Measurements from ENCODE around the gene HEBP2.
"Not testable (repeated sequence)": the region's sequence is repeated elsewhere in the genome, so short reads cannot be mapped to it uniquely, and the experiment has no call there.

Gene HEBP2

DNA sequence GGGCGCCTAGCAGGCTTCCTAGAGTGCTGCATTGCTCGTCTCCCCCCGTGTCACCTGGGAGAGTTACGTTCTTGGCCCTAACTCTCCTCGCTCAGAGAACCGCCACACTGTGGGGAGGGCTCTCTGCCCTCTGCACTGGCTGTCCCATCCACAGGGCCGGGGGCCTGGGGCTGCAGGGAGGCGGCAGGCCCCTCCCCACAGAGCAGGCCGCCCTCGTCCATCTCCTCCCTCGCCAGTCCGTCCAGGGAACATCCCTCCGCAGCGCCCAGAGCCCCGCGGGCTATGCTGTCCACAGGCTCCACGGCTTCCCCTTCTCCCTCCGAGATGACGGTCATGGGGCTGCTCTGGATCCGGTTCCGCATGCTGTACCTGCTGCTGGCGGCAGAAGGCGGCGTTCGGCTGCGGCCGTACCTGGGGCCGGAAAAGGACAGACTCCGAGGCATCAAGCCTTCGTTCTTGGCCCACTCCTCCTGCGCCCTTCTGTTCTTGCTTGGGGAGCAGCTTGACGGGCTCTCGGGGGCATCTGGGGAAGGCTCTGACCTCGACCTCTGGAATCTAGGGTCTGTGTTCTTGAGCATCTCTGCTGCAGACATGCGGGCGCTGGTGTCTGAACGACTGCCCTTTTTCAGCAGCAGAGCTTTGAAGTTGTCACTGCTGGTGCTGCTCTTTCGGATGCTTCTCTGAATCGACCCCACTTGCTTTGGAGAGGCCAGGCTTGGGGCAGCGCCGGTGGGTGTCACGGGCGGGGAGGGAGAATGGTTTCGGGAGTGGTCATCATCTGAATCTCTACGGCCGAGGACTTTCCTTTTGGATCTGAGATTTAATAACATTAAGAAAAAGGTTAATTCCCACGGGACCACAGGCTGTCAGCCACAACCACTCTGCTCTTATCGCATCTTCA lies 20.2 kb downstream of the HEBP2 start:
- DNase-seq, result no peak

DNA sequence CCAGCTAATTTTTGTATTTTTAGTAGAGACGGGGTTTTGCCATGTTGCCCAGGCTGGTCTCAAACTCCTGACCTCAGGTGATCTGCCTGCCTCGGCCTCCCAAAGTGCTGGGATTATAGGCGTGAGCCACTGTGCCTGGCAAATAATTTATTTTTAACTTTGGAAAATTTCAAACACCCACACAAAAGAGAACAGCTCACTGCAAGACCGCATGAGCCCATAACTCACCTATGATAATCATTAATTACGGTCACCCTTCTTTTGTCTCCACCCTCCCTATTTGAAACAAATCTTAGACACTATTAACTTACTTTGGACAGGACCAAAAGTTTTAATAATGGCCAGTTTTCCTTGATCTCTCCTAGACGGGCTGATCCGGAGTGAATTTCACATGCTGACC lies 21.2 kb downstream of the HEBP2 start:
- not testable (repeated sequence) for DNase-seq

DNA sequence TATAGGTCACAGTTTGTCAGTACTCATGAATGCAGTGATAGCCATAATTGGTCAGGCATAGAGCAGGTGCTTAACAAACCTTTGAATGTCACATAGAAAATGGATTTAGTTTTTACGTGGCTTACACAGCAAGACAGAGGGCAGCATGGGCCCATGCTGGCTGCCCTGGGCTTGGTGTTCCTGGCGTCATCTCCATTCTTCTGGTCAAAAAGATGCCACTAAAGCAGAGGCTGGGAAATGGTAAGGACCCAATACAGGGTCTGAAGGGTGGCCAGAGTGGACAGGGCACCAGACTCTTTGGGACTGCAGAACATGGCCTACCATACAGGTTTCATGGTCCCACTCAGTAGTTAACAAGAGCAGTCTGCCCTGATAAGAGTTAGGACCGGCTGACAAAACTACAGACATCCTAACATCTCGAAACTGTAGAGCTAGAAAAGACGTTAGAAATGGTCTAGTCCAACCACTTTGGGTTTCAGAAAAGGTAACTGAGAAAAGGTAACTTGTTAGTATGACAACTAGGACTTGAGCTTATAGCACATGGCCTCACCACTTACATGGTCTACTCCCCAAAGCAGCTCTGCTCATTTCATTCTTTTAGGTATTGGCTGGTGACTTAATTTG lies 22.6 kb downstream of the HEBP2 start:
- DNase-seq, result no peak

DNA sequence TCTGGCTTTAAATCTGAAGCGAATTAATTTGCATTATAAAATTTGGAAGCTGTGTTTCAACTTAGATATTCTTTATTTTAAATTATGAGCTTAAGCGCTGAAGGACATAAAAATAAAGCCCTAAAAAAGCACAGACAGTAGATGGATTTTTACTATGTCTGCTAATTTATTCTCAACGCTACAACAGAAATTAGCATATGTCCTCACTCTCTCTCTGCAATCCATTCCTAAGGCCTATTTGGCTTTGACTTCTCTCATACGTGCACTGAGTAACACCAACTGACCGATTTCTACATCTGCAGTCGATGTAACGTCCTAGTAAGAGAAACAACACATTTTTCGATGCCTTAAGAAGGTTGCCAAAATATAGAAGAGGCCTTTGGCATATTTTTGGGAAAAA lies 23.7 kb downstream of the HEBP2 start:
- no peak for DNase-seq

DNA sequence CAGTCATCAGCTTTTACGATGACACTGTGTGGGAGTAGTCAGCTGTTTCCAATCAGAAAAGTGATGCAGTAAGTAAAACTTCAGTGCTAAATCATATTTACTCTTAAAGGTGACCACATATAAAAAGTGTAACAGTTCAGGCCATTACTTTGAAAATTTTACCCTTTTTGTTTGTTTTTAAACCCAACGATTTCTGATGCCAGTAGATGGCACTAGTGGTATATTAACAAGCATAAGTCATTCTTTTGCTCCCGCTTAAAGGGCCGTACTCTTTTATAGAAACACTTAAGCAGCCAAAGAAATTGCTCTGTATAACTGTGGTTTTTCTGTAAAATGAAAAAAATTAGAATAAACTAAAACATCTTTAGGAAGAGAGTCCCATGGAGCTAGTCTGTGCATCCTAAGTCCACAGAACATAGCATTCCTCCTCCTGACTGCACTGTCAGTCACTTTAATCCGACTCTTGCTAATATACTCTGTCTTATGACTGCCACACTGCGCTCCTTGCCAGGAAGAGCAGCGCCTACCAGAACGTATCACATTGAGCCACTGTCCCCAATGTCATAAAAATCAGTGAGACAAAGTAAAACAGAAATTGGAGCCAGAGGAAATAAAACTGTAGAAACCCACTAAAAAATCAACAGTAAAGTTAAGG lies 25.0 kb downstream of the HEBP2 start:
- no peak for DNase-seq

DNA sequence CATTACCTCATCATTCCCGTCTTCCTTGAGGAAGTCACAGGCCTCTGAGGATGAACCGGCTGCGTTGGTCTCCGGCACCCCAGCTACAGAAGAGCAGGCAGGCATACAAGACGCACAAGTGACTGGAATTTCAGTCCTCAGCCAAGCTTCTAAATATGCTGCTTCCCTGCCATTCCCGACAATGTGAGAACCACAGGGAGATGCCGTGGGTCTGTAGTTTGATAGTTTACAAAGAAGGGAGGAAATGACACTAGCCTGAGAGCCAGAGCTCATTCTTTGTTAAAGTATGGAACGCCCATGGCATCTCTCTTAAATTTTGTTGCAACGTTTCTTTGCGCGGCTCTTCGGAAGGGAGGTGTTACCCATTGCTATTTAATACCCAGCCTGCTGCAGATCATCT lies 25.7 kb downstream of the HEBP2 start:
- no peak for DNase-seq

DNA sequence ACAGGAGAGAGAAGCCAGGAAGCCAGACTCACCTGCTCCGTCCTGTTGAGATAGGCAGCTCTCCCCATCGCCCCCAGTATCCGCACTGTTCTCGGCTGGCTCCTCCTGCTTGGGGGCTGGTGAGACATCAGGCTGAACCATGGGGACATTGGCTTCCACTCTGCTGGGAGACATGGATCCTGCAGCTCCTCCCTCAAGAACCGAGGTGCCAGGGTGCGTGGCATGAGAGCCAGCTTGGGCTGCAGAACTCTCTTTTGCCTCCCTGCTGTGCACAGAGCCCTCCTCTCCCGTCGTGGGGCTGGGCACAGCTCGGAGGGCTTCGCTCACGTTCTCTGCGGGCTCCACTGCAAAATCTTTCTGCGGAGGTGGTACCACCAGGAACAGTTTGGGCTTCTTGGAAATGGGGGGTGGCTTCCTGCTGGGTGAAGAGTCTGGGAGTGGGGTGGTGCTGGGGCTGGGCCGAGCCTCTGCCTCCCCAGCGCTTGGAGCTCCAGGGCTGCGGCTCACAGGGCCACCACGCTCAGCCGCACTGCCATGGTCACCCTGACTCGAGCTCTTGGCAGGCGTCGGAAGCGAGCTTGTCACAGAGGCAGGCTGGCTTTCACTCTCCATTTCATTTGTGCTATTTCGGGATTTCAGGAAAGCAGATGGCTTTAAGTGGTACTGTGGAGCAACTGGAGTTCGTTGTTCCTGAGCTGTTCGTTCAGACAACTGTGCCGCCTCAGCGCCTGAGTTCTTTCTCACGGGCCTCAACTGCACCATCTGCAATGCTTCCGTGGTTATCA lies 26.5 kb downstream of the HEBP2 start:
- DNase-seq, result no peak

DNA sequence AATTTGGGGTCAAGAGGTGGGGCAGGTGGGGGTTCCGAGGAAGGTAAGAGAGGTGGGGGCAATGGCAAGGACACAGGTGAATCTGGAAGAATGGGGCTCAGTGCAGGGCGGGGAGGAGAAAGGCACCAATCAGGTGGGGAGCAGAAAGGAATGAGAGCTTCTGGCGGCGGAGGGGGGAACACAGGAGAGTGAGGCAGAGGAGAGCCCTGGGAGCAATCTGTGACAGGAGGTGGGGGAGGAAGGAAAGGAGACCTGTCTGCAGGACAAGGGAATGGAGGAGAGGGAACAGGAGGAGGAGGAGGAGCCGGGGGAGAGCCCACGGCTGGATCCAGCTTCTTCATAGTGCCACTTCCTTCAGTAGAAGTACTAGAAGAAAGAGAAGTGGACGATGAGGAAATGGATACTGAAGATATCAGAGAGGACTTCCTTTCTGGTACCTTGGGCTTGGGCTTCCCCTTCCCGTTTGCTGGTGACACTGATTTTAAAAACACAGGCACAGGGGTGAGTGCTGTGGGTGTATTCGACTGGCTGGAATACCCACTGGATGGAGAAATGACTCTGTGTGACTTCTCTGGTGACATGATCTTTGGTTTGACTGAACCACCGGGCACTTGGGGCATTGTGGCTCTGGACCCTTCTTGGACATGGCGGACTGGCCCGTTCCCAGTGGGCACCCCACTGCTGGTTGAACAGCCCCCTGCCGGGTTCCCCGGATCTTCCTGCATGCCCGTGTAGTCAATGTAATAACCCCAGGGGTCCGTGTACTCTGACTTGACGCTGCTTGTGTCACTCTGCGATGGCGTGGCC lies 27.4 kb downstream of the HEBP2 start:
- peak; percentile 25 for DNase-seq

DNA sequence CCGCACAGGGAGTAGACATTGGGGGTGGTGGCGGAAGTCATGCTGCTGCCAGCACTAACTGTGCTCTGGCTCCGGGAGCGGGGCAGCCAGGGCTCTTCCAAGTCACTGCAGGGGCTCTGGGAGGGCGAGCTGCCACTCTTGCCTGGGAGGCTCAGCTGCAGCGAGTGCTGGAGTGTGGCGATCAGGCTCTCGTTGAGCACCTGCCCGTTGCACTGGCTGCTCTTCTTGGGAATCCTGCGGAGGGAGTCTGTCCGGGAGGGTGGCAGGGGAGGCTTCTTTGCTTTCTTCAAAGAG lies 28.0 kb downstream of the HEBP2 start:
- no peak for DNase-seq

DNA sequence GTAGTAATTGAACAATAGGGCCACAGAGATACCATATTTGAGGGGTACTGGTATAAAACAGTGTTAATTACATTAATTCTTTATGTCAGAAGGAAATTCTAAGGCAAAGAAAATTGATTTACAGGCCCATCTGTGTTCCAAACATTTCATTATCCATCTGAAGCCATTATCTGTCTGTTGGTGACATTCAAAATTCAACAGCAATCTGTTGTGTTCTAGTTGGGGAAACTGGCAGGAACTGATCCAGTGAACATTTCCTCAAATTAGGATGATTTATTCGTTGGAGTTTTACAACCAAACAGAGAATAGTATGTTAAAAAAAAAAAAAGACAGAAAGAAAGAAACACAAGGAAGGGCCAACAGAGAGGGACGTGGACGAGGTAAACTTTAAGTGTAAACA lies 30.1 kb downstream of the HEBP2 start:
- no peak for DNase-seq

DNA sequence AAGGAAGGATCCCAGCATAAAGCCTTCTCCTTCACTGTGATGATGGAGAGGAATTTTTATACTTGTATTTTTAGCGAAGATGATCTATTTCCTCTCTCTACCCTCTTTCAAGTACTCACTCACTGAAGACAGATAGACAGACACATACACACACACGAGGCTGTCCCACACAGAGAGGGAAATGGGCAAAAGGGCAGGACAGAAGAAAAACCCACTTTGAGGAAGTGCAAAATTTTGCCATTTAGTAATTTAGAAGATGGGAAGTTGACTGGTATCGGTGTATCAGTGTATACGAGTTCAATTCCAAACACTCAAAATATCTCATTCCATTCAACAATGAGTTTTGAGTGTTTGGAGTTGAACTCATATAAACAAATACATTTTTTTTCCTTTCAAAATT lies 30.9 kb downstream of the HEBP2 start:
- no peak for DNase-seq

DNA sequence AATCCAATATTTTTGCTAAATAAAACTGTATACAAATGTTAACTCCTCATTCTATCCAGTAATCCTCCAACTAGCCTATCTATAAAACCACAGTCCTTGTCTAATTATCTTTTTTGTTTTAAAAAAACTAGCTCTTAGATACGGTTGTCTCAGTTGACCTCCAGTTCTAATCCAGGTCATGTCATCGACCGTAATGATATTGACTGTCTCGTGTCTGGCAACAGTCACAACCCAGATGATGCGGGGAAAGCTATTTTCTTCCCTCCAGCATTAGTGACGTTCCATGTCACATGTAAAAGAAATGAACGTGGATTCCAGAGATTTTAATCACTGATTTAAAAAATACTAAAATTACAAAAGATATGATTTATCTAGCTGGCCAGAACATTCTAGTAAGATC lies 35.5 kb downstream of the HEBP2 start:
- no peak for DNase-seq

DNA sequence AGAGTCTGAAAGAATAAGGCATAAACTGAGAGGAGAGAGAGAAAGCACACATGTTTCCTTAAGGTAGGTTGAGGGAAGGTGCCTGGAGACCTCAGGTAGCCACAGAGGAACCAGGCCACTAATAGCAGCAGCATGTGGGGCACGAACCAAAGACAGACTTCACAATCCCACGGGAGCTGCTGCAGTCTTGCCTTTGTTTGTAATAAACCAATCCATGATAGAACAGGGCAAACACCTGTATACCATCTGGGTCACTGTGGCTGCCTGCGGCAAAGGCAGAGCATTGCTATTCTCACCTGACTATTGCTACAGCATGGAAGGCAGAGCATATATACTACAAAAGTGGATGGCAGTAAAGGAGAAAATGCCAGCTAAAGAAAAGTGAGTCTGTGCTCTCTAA lies 36.3 kb downstream of the HEBP2 start:
- DNase-seq, result no peak

DNA sequence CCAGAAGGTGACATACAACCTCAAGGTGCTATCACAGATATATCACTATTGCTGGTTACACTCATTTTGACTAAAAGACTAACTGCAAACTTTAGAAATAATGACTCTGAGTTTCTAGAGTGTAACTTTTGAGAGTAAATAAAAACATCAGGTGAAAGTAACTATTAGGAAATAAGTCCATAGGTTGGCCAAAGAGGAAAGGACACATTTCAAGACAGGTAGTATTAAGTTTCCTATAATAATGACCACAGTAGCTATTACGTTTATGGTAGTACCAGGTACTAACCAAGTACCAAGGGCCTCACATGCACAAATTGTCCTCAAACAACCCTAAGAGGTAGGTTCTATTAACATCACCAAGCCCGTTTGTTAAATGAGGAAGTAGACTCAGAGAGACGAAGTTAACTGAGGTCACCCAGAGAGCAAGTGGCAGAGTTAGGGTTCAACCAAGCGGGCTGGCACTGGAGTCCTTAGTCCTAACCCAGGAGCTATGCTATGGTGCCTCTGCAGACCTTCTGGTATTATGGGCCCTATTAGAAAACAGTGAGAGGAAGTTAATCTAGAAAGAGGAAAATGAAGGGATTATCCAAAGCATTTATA lies 36.8 kb downstream of the HEBP2 start:
- no peak for DNase-seq

DNA sequence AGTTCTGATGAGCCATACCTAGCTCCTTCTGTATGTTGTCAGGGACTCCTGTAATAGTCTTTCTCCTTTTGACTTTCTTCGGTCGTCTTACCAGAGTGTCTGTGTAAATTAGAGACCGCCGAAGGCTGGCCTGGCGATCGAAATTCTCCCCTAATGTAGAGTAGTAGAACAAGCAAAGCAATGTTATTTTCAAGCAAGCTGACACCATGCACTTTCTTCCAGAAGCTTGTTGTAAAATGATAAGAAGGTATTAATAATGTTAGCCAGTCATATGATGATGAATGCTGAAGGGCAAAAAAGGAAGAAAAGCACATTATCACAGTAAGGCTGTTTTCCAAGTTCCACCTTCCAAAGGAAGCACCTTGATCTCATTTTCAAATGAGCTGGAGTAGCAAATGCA lies 37.9 kb downstream of the HEBP2 start:
- DNase-seq, result no peak

DNA sequence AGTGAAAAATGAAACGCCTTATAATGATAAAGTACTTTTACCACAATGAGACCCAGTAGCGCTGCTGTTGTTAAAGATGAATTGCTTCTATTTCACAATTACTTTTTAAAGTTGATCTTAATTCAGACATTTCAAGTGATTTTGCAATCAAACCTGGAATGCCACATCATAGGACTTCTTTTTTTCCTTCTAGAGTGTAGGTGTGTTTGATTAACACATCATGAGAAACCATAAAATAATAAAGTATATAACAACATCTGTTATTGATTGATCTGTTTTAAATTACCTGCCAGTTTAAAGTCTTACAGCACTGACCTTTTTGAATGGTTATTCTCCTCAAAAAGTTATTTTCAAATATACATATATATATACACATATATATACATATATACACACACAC lies 38.6 kb downstream of the HEBP2 start:
- no peak for DNase-seq

DNA sequence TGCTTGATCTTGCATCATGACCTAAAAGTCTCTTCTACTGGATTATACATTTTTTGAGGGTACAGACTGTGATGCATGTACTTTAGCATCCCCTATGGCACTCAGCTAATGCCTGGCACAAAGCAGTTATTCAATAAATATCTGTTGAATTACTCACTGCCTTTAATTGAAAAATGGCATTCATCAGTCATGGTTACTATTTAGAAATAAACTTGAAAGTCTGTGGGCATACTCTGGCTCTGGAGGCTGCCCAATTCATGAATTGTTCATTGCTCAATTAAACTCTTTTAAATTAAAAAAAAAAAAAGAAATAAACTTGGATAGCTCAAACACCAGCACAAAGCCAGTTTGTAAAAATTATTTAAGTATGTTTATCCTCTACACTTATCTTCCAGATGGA lies 40.0 kb downstream of the HEBP2 start:
- no peak for DNase-seq

DNA sequence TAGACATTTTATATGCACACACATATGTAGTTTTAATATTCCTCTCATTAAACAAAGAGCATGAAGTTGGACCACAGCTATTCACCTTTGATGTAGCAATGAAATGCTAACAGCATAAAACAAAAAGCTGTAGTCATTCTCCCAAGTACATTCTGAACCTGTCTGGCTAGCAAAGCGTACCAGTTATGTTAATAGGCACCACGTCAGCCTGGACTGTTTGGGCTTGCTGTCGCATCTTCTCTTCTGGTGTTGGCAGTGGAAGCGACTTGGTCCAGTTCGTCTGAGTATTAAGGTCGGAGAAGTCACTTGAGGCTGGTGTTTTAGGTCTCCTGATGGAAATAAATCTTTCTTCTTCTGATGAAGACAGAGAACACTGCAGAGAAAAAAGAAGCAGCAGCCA lies 42.8 kb downstream of the HEBP2 start:
- DNase-seq, result no peak

DNA sequence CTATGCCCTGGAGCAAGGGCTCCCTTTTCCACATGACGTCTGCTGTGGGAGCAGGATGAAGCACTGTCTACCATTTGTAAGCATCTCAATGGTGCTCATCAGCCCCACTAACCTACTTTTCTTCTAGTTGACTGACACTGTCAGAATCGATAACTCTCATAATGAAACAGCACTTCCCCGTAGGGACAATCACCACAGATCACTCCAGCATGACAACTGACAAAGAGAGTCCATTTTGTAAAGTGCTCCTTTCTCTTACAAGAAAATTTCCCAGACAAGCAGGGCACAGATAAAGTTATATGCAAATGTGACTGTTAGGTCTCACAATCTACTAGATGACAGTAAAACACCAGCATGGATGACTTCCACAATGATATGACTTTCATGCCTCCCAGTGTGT lies 46.4 kb downstream of the HEBP2 start:
- DNase-seq, result no peak

DNA sequence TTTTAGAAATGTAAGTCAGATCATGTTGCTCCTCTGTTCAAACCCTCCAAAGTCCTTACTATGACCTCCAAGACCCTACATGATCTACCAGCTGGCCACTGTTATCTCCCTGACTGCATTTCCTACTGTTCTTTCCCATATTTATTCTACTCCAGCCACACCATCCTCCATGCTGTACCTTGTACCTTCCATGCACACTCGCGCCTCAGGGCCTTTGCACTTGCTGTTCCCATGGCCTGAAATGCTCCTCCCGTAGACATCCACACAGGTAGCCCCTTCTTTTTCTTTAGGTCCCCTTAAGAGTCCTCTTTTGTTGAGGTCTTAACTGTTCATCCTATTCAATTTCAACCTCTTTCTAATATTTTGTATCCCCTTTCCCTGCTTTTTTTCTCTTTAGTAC lies 47.0 kb downstream of the HEBP2 start:
- no peak for DNase-seq

DNA sequence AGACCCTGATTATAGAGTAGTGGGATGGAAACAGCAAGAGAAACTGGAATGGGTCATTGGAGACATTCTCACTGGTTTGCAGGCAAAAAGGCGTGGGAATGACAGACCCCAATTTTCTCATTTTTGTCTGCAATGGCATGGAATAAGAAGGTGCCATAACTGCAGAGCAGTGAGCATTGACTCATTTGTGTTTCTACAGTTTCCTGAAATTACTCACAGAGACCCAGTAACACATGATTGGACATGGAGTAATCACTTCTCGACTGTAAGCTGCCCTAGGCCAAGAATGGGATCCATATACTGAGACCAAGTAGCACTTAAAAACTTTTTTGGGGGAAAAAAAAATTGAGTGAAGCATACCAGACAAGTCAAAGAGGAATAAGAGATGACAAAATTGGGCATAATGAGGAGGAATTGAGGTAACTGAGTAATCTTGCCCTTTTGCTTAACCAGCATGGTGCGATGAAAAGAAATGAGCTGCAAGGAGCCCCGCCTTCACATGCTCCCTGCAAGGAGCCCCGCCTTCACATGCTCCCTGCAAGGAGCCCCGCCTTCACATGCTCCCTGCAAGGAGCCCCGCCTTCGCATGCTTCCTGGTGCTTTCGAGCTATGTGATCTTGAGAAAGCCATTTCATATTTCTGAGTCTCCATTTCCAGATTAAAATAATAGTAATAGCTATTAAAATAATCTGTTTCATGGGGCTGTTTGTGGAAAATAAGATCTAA lies 51.1 kb downstream of the HEBP2 start:
- peak; percentile 58 for DNase-seq

All from CD4-positive, alpha-beta T cell treated with Interferon gamma for 1 hour (primary cell).